ENCODE results near the gene TCL1A.
"Not testable (repeated sequence)": the region's sequence is repeated elsewhere in the genome, so short reads cannot be mapped to it uniquely, and the experiment has no call there.

Gene TCL1A

GRCh38 chr14:95713596-95714371 is at the start of gene TCL1A:
TCL1A (minus strand) TSS chr14:95714125; CDS start chr14:95714066, 59 bp downstream.
- Mint-ChIP-seq H3K27me3 (ENCODE audit: low read depth, poor library complexity) (peaks cover 3% of the 10 kb centered on the region), H3K36me3 (ENCODE audit: low read depth) (no peaks in the 10 kb centered on the region), H3K27ac (no peak within 1 kb of the TSS), H3K4me3 (no peak within 1 kb of the TSS), H3K9me3 (no peaks in the 10 kb centered on the region), H3K4me1 (peaks cover 9% of the 10 kb centered on the region)
- TF ChIP-seq CTCF (IDR thresholded peaks at IDR 0.05): no peak
- DNase-seq: no peak

GRCh38 chr14:95763032-95763431 is 49.1 kb upstream of the TCL1A start:
- H3K36me3 Mint-ChIP-seq (ENCODE audit: low read depth); H3K27ac Mint-ChIP-seq; DNase-seq; H3K4me1 Mint-ChIP-seq; H3K9me3 Mint-ChIP-seq; H3K4me3 Mint-ChIP-seq: not testable (repeated sequence)
- peaks cover 17% of the 10 kb centered on the region for H3K27me3 Mint-ChIP-seq (ENCODE audit: low read depth, poor library complexity)

GRCh38 chr14:95761436-95761835 is 47.5 kb upstream of the TCL1A start:
- no peak for DNase-seq
- TF ChIP-seq CTCF (IDR thresholded peaks at IDR 0.05): no peak
- H3K4me1 Mint-ChIP-seq: peaks cover 7% of the 10 kb centered on the region
- H3K9me3 Mint-ChIP-seq: no peaks in the 10 kb centered on the region
- H3K4me3 Mint-ChIP-seq: no peak overlapping the region
- H3K27ac Mint-ChIP-seq: no peak overlapping the region
- no peaks in the 10 kb centered on the region for H3K36me3 Mint-ChIP-seq (ENCODE audit: low read depth)
- H3K27me3 Mint-ChIP-seq (ENCODE audit: low read depth, poor library complexity): peaks cover 14% of the 10 kb centered on the region

GRCh38 chr14:95760596-95760995 is 46.7 kb upstream of the TCL1A start:
- no peak for DNase-seq
- Mint-ChIP-seq H3K4me1 (peaks cover 7% of the 10 kb centered on the region), H3K27me3 (ENCODE audit: low read depth, poor library complexity) (peaks cover 9% of the 10 kb centered on the region), H3K4me3 (no peak overlapping the region), H3K36me3 (ENCODE audit: low read depth) (no peaks in the 10 kb centered on the region), H3K27ac (no peak overlapping the region), H3K9me3 (no peaks in the 10 kb centered on the region)
- no peak for TF ChIP-seq CTCF (IDR thresholded peaks at IDR 0.05)

- Mint-ChIP-seq H3K9me3 (no peaks in the 10 kb centered on the region), H3K4me3 (no peak overlapping the region), H3K27me3 (ENCODE audit: low read depth, poor library complexity) (peaks cover 5% of the 10 kb centered on the region), H3K36me3 (ENCODE audit: low read depth) (no peaks in the 10 kb centered on the region), H3K27ac (no peak overlapping the region), H3K4me1 (peaks cover 7% of the 10 kb centered on the region)
- TF ChIP-seq CTCF (IDR thresholded peaks at IDR 0.05): no peak
- DNase-seq: no peak
These were observed 46.0 kb upstream of the TCL1A start for GRCh38 chr14:95759941-95760340.

GRCh38 chr14:95758331-95758730 is 44.4 kb upstream of the TCL1A start:
- Mint-ChIP-seq H3K27ac (no peak overlapping the region), H3K27me3 (ENCODE audit: low read depth, poor library complexity) (peaks cover 13% of the 10 kb centered on the region), H3K4me3 (no peak overlapping the region), H3K36me3 (ENCODE audit: low read depth) (no peaks in the 10 kb centered on the region), H3K4me1 (peaks cover 7% of the 10 kb centered on the region), H3K9me3 (no peaks in the 10 kb centered on the region)
- DNase-seq: no peak
- TF ChIP-seq CTCF (IDR thresholded peaks at IDR 0.05): no peak
